GM21619 (cell line): ENCODE measurements around the gene CLDN19.
"Not testable (repeated sequence)": the region's sequence is repeated elsewhere in the genome, so short reads cannot be mapped to it uniquely, and the experiment has no call there.

Experiments used
- ATAC-seq: cut with Tn5 transposase; IDR thresholded peaks from one replicate; pipeline ENCODE4 v1.9.1; 2021; ENCODE audit not compliant: unreplicated experiment

The CLDN19 gene

GRCh38 chr1:42740851-42741580 lies 980 bp upstream of the CLDN19 start:
- ATAC-seq, result no peak

DNA sequence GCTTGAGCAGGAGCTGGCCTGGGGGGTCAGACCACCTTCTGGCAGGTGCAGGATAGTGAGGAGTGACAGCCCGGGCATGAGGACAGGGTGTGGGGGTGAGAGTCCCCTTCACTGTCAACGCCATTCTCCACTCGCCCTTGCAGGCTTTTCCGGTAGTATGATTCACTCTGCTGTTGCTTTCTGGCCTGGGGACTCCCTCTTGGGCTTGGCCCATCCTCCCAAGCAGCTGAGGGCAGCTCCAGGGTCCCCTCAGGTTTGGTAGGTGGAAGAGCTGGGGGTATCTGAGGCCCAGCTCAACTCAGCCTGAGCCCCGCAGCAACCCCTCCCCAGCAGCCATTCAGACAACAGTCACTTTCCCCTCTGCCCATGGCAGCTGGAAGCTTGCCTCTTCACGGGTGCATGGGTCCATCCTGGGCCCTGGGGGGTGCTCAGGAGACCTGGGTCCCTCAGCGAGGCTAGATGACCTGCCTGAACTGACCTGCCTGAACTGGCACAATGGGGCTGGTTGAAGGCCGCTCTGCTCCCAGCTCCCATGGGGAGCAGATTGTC lies 1.3 kb downstream of the CLDN19 start:
- no peak for ATAC-seq

DNA sequence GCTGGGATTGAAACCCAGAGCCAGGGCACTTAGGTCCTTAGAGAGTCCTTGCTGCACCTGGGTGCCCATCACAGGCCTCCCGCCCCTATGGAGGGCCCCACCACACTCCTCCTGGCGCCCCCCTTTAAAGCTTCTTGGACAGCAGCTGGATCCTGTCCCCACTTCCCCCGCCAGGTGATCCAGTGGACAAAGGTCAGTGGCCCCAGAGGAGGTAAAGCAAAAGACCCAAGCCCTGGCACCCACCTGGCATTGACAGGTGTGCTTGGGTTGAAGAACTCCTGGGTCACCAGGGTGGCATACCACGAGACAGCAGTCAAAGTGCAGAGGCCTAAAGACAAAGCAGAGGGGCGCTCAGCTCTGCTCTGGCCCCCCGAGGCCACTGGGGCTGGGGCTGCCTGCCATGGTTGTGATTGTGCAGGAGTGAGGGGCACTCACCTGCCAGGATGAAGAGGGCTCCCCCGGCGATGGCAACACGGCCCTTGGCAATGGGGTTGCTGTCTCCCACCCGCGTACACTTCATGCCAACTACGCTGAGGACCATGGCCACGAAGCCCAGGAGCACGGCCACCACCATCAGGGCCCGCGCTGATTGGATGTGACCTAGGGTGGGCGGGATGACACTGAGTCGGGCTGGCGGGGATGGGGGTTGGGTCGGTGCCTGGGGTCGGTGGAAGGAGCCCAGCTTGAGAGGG lies 1.9 kb downstream of the CLDN19 start:
- ATAC-seq, result no peak

GRCh38 chr1:42737257-42737656 lies 2.8 kb downstream of the CLDN19 start:
- ATAC-seq, result no peak

- no peak for ATAC-seq
These were observed 3.4 kb downstream of the CLDN19 start for GRCh38 chr1:42736571-42737200.

- no peak for ATAC-seq
These were observed 3.9 kb downstream of the CLDN19 start for GRCh38 chr1:42736152-42736551.

- no peak for ATAC-seq
These were observed 4.4 kb downstream of the CLDN19 start for GRCh38 chr1:42735477-42736105.

DNA sequence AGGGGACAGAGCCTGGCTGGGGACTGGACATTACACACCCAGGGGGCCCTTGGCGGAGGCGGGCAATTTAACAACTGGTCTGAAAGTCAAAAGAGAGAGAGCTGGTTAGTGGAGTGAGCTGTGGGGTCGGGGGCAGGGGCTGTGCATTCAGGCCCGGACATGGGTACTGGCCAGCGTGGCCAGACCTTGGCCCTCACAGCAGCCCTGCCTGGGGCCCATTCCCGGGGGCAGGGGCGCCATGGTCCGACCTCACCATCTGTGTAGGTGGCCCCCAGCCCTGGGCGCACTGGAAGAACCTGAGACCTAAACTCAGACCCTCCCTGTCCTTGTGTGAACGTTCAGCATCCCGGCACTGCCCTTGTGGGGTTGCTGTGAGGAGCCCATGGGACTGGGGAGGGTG lies 5.0 kb downstream of the CLDN19 start:
- ATAC-seq, result no peak

DNA sequence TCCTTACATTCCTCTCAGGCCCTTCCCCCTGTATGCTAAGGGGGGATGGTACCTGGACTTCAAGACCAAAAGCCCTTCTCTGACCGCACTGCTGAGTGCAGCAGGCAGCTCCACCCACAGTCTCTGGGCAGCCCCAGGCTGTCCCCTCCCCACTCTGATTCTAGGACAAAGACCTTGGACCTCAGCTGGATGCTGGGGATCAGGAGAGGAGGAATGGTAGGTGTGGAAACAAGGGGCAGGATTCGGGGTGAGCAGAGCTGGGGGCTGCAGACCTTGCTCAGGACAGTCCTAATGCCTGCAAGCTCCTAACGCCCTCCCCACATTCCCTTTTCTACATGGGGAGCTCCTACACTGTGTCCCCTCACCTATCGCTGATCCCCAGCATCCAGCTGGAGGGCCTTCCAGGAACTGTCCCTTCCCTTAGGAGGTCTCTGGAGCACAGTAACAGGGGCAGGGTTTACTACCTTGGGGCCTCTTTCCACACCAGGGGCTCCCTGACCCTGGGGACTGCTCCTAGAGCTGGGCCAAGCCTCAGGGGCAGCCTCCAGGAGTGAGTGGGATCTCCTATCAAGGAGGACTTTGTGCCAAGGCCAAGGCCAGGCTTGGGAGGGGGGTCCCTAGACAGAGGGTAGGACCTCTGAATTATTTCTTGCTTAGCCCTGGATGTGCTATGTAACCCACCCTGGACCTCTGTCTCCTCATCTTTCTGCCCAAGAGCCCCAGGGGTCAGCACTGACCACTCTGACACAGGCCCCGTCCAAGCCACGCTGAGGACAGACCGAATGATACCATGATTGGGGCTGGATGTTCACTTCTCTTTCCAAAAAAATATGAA lies 5.6 kb downstream of the CLDN19 start:
- ATAC-seq, result no peak

DNA sequence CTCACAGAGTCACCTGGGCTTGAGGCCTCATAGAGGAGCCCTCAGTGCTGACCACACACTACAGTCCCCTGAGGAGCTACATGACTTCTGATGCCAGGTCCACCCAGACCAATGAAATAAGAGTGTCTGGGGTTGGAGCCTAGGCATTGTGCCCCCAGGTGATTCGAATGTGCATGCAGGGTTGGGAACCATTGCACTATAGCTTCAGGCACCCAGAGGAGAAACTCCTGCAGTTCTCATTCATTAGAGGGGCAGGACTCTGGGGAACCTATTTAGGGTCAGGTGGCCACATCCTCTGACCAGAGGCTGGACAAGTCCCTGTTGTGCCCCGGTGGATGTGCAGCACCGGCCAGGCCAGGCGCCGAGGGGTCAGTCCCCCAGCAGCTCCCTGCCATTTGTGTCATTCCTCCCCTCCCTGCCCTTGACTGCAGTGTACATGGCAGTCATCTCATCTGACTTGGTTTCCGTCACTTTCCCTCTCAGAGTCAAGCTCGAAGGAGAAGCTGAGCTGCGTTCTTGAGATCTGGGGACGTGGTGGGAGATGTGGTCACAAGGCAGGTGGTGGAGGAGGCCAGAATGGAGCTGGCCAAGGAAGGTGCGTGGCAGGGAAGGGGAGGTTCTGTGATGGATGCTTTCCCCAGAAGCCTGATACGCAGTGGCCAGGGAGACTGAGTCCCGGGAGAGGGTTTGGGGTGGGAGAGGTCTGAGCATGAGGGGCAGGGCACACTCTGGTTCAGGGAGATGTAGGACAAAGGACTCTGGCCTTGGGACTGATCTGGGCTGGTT lies 6.4 kb downstream of the CLDN19 start:
- no peak for ATAC-seq

GRCh38 chr1:42732126-42732680 lies 7.8 kb downstream of the CLDN19 start:
- no peak for ATAC-seq

GRCh38 chr1:42731585-42731984 lies 8.5 kb downstream of the CLDN19 start:
- ATAC-seq, result no peak

DNA sequence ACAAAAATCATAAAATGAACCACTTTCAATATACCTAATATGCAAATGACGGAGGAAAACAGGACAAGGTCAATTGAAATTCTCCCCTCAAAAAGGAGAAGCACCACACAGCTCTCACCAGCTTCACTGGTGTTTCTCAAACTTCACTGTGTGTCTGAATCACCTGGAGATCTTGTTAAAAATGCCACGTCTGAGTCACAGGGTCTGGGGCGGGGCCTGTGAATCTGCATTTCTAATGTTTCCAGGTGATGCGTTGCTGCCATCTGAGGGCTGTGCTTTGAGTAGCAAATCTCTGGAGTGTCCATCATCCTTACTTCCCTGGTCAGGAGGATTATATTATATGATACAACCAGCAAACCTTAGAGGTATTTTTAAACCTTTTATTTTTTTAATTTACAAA lies 9.0 kb downstream of the CLDN19 start:
- no peak for ATAC-seq

GRCh38 chr1:42730002-42730401 lies 10.0 kb downstream of the CLDN19 start:
- no peak for ATAC-seq

DNA sequence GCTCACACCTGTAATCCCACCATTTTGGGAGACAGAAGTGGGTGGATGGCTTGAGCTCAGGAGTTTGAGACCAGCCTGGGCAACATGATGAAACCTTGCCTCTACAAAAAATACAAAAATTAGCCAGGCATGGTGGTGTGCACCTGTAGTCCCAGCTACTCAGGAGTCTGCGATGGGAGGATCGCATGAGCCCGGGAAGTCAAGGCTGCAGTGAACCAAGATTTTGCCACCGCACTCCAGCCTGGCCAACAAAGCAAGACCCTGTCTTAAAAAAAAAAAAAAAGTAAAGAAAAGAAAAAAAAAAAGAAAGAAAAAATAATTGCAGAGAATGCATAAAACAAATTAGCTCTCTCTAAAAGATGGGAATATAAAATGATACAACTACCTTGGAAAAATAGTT lies 14.2 kb downstream of the CLDN19 start:
- not testable (repeated sequence) for ATAC-seq

DNA sequence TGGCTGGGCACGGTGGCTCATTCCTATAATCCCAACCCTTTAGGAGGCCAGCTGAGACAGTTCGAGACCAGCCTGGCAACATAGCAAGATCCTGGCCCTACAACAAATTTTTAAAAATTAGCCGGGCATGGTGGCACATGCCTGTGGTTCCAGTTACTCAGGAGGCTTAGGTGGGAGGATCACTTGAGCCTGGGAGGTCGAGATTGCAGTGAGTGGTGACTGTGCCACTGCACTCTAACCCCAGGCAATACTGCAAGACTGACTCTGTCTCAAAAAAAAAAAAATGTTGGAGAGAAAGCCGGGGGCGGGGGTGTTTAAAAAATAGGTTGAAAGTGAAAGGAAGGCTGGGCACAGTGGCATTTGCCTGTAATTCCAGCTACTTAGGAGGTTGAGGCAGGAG lies 16.5 kb downstream of the CLDN19 start:
- no peak for ATAC-seq

GRCh38 chr1:42722403-42722802 lies 17.6 kb downstream of the CLDN19 start:
- ATAC-seq, result not testable (repeated sequence)

DNA sequence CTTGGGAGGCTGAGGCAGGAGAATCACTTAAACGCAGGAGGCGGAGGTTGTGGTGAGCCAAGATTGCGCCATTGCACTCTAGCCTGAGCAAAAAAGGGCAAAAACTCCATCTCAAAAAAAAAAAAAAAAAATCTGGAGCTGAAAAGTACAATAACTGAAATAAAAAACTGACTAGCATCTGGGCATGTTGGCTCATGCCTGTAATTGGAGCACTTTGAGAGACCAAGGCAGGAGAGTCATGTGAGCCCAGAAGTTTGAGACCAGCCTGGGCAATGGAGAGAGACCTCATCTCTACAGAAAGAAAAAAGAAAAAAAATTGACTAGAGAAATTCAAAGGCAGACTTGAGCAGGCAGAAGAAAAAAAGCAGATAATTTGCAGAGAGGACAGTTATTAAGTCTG lies 18.1 kb downstream of the CLDN19 start:
- ATAC-seq, result no peak

- ATAC-seq, result no peak
These were observed 19.2 kb downstream of the CLDN19 start for GRCh38 chr1:42720868-42721267.
